K562 (cell line): Measurements from ENCODE around the gene E2F1. TPM values are rescaled to one million over a fixed set of nuclear protein-coding genes. Genes with fewer than 3 reads are reported as not detected.
"Not testable (repeated sequence)": the region's sequence is repeated elsewhere in the genome, so short reads cannot be mapped to it uniquely, and the experiment has no call there.

Experiments
- ATAC-seq: fragments of 200-7000 bp; cut with Tn5 transposase; 3 replicates; pipeline ENCODE4 v1.9.1; 2020; ENCODE audit warnings: moderate library complexity
- BruUV-seq: library from RNA; stranded (reverse); fragments of 400-500 nt; replicated peaks from 2 replicates; lab custom pipeline; 2021; lab: Mats Ljungman, UMichigan
- CTCF ChIA-PET: fragments of 300-600 bp; formaldehyde crosslinking; extraction: SDS; loops from one replicate; lab custom pipeline; 2021; ENCODE audit warnings: low intra/inter-chr PET ratio; lab: Yijun Ruan, JAX
- POLR2A ChIA-PET: fragments of 300-600, 350-650 bp; sonication (Branson Sonifier 250); formaldehyde crosslinking; extraction: SDS; loops from one replicate; lab custom pipeline; 2021; ENCODE audit warnings: antibody characterized with exemption, inconsistent platforms; lab: Yijun Ruan, JAX
- DNase-seq, 4 experiments: peaks; one replicate each; pipeline versions ENCODE4 v3.0.0 to v3.0.0-alpha.2; 2011 to 2018; ENCODE audit warnings: low spot score in 3 of 4, mixed read lengths in 3 of 4; ENCODE audit errors: extremely low read depth in 1 of 4
- FAIRE-seq: peaks from 2 replicates; lab custom pipeline; 2011; peaks lifted over from hg19 to GRCh38; lab: Jason Lieb, UNC
- H2AFZ ChIP-seq: 2 replicates; pipeline ENCODE4 v1.6.0; 2011; ENCODE audit warnings: low read depth, low read length, control low read depth, inconsistent platforms
- H3K27ac ChIP-seq: fragments of 200-600 bp; 3 replicates; pipeline ENCODE4 v1.8.0; 2011; ENCODE audit warnings: low read depth, mild to moderate bottlenecking, control low read depth, inconsistent platforms, low read length, moderate library complexity, mixed read lengths; ENCODE audit errors: extremely low read depth
- H3K27me3 ChIP-seq, 2 experiments: fragments of 300-600 bp in 1 of 2; 2 replicates in 1 of 2; 3 replicates in 1 of 2; pipeline versions ENCODE4 v1.6.0 to v1.8.0; 2011; ENCODE audit warnings: inconsistent platforms in 2 of 2, low read length in 2 of 2, mild to moderate bottlenecking in 1 of 2, mixed read lengths in 1 of 2, moderate library complexity in 1 of 2; ENCODE audit not compliant: control insufficient read depth in 2 of 2, insufficient read depth in 2 of 2
- H3K36me3 ChIP-seq: fragments of 300-600 bp; 3 replicates; pipeline ENCODE4 v1.8.0; 2011; ENCODE audit warnings: mild to moderate bottlenecking, low read length, inconsistent platforms; ENCODE audit not compliant: control insufficient read depth, insufficient read depth
- H3K4me1 ChIP-seq, 2 experiments: fragments of 200-600 bp in 1 of 2; replicated peaks in 1 of 2; 2 replicates in 1 of 2; 3 replicates in 1 of 2; pipeline versions ENCODE4 v1.5.1 to v1.8.0; 2011; ENCODE audit warnings: inconsistent platforms in 2 of 2, low read length in 2 of 2, mild to moderate bottlenecking in 1 of 2, mixed read lengths in 1 of 2, moderate library complexity in 1 of 2; ENCODE audit not compliant: control insufficient read depth in 2 of 2, insufficient read depth in 2 of 2
- H3K4me2 ChIP-seq: 2 replicates; pipeline ENCODE4 v1.6.1; 2011; ENCODE audit warnings: low read length, control low read depth, inconsistent platforms, mixed read lengths; ENCODE audit not compliant: insufficient read depth
- H3K4me3 ChIP-seq: fragments of 200-600 bp; sonication (generic), shearing (Covaris generic); 2 replicates; pipeline ENCODE4 v1.5.1; 2016; ENCODE audit warnings: control low read depth, inconsistent platforms
- H3K79me2 ChIP-seq: fragments of 200-600 bp; 3 replicates; pipeline ENCODE4 v1.8.0; 2011; ENCODE audit warnings: low read length, inconsistent platforms; ENCODE audit not compliant: control insufficient read depth, insufficient read depth
- H3K9ac ChIP-seq, 2 experiments: 2 replicates each; pipeline versions ENCODE4 v1.6.0 to v1.6.1; 2011; ENCODE audit warnings: low read depth in 2 of 2, low read length in 2 of 2, control low read depth in 1 of 2, inconsistent platforms in 1 of 2, mild to moderate bottlenecking in 1 of 2, mixed read lengths in 1 of 2; ENCODE audit not compliant: insufficient read depth in 1 of 2
- H3K9me1 ChIP-seq: one replicate; pipeline ENCODE4 v1.6.0; 2011; ENCODE audit warnings: inconsistent platforms, mild to moderate bottlenecking, low read length, moderate library complexity; ENCODE audit not compliant: control insufficient read depth, insufficient read depth
- H3K9me3 ChIP-seq: replicated peaks from 2 replicates; pipeline ENCODE4 v1.5.1; 2011; ENCODE audit warnings: low read depth, low read length, inconsistent platforms; ENCODE audit not compliant: control insufficient read depth, insufficient read depth
- H4K20me1 ChIP-seq: replicated peaks from 2 replicates; pipeline ENCODE4 v1.6.1; 2011; ENCODE audit warnings: low read length, inconsistent platforms, mixed read lengths; ENCODE audit not compliant: control insufficient read depth, insufficient read depth
- DNMT1 ChIP-seq: fragments of 450-650 bp; IDR thresholded peaks from 2 replicates; pipeline ENCODE4 v1.6.1; 2016; ENCODE audit warnings: antibody characterized with exemption, mild to moderate bottlenecking
- E2F6 ChIP-seq, 2 experiments: IDR thresholded peaks; 2 replicates each; pipeline ENCODE4 v1.6.1; 2011; ENCODE audit warnings: borderline replicate concordance in 1 of 2, control low read depth in 1 of 2, low read depth in 1 of 2, low read length in 1 of 2, mild to moderate bottlenecking in 1 of 2, mixed read lengths in 1 of 2, moderate library complexity in 1 of 2; ENCODE audit not compliant: insufficient read depth in 1 of 2, insufficient read length in 1 of 2, poor library complexity in 1 of 2, severe bottlenecking in 1 of 2; ENCODE audit errors: extremely low read depth in 1 of 2
- NONO ChIP-seq, 2 experiments: fragments of 200-400 bp in 1 of 2; fragments of 450-650 bp in 1 of 2; formaldehyde crosslinking in 1 of 2; IDR thresholded peaks; 2 replicates each; pipeline ENCODE4 v1.6.1; 2017; ENCODE audit warnings: low read depth in 2 of 2, mild to moderate bottlenecking in 2 of 2, moderate library complexity in 2 of 2, low read length in 1 of 2
- TAF9B ChIP-seq: fragments of 450-650 bp; IDR thresholded peaks from 2 replicates; pipeline ENCODE4 v1.6.1; 2018; ENCODE audit warnings: mild to moderate bottlenecking; ENCODE audit not compliant: partially characterized antibody
- TSC22D4 ChIP-seq: fragments of 450-650 bp; IDR thresholded peaks from 2 replicates; pipeline ENCODE4 v1.6.1; 2016; ENCODE audit warnings: missing genetic modification characterization, missing biosample characterization, control low read depth
- ZBTB40 ChIP-seq, 2 experiments: fragments of 450-650 bp in 1 of 2; sonication (generic) in 1 of 2; formaldehyde crosslinking in 1 of 2; IDR thresholded peaks; 2 replicates each; pipeline versions ENCODE4 v1.7.1 to v1.9.0; 2016 to 2022; ENCODE audit warnings: inconsistent platforms in 1 of 2, mild to moderate bottlenecking in 1 of 2, missing genetic modification reagents in 1 of 2
- ZFPM2 ChIP-seq: fragments of 250-450 bp; sonication (Bioruptor Pico); IDR thresholded peaks from 2 replicates; pipeline ENCODE4 v1.5.1; 2022; ENCODE audit warnings: mild to moderate bottlenecking
- ZNF184 ChIP-seq: sonication (generic); formaldehyde crosslinking; IDR thresholded peaks from 2 replicates; pipeline ENCODE4 v1.5.0; 2020; ENCODE audit warnings: missing genetic modification reagents
- ZNF232 ChIP-seq: sonication (generic); formaldehyde crosslinking; IDR thresholded peaks from 2 replicates; pipeline ENCODE4 v1.8.0; 2022; ENCODE audit warnings: mild to moderate bottlenecking, missing genetic modification reagents
- WGBS: fragments of 100-300 bp; shearing (Covaris generic); methylation state at CpG from one replicate; pipeline ENCODE4 v1.1.6; 2016; ENCODE audit warnings: low coverage, mixed read lengths; ENCODE audit not compliant: insufficient coverage; ENCODE audit errors: missing lambda C conversion rate; 5-methylcytosine and 5-hydroxymethylcytosine counted together
- in situ Hi-C: fragments of 300-500 bp; cut with MboI; formaldehyde crosslinking; loops from 4 replicates; pipeline ENCODE4 v1.15.0; 2018; ENCODE audit warnings: inconsistent platforms, mixed read lengths
- intact Hi-C: fragments of 100-400 bp; cut with micrococcal nuclease; formaldehyde crosslinking; loops from 2 replicates; pipeline ENCODE4 v1.14.2; 2022
- polyA plus RNA-seq, 8 experiments: library from polyadenylated mRNA; depleted of rRNA in 4 of 8; stranded (reverse) in 5 of 8; unstranded in 3 of 8; fragments of >200 nt; fragmentation: Nextera tagmentation in 2 of 8; fragmentation: Illumina TruSeq in 1 of 8; extraction: Ambion mirVana in 2 of 8; extraction: Trizol in 1 of 8; gene quantifications; 2 replicates each; pipeline versions ENCODE4 v1.2.1 to v1.2.3, GENCODE V29; 2011 to 2014; ENCODE audit warnings: inconsistent platforms in 1 of 8, missing spikeins in 1 of 8
- total RNA-seq, 7 experiments: library from RNA; depleted of rRNA in 6 of 7; stranded (reverse); fragments of >200 nt in 6 of 7; fragmentation: Illumina TruSeq in 2 of 7; extraction: Trizol in 2 of 7; gene quantifications; 2 replicates each; pipeline versions ENCODE4 v1.2.1 to v1.2.3, GENCODE V29; 2011 to 2021; ENCODE audit warnings: low replicate concordance in 1 of 7

Gene E2F1
- total and polyA plus RNA-seq, 9 of the 15 experiments (the other 6 are each of a cell fraction or from before 2014, with no cell fraction given) = 0.14 to 30.6 (median 13.1) TPM

GRCh38 chr20:33635341-33635740, 50.8 kb downstream of the E2F1 start (continued):
- no peak for TF ChIP-seq ZBTB40 (IDR thresholded peaks at IDR 0.05)
- TF ChIP-seq ZBTB40 (CRISPR knock-in tag; IDR thresholded peaks at IDR 0.05) = no peak
- TF ChIP-seq DNMT1 = no peak
- no peak for TF ChIP-seq TAF9B
- no peak for TF ChIP-seq ZNF184 (CRISPR knock-in tag)
- TF ChIP-seq E2F6 (IDR thresholded peaks at IDR 0.05; ENCODE audit: borderline replicate concordance in 1 of 2, extremely low read depth in 1 of 2, insufficient read depth in 1 of 2, insufficient read length in 1 of 2, low read depth in 1 of 2, low read length in 1 of 2, poor library complexity in 1 of 2, severe bottlenecking in 1 of 2) = no peak
- TF ChIP-seq TSC22D4 (tag) = no peak
- no peak for TF ChIP-seq ZNF232 (CRISPR knock-in tag)
- no peak for TF ChIP-seq NONO (IDR thresholded peaks at IDR 0.05; ENCODE audit: low read depth in 2 of 2, low read length in 1 of 2)
- TF ChIP-seq ZFPM2 (CRISPR knock-in tag) = no peak

- ATAC-seq, H3K4me3 ChIP-seq, H3K27me3 ChIP-seq, FAIRE-seq, H3K9me3 ChIP-seq, H3K27ac ChIP-seq, H3K79me2 ChIP-seq, H3K9ac ChIP-seq, H3K9me1 ChIP-seq, CTCF ChIA-PET, H3K4me1 ChIP-seq, H3K4me2 ChIP-seq, H2AFZ ChIP-seq, DNase-seq, intact Hi-C loops, H4K20me1 ChIP-seq, BruUV-seq, in situ Hi-C loops: not testable (repeated sequence)
- WGBS = 53% methylated on average over 4 of the region's 4 CpGs
- POLR2A ChIA-PET = interaction anchor here (1.2 to 1.6 kb wide), 2 partner anchors 8 to 26 kb away, joined by 3 to 4 read pairs; no protein-coding TSS in a partner anchor
- H3K36me3 ChIP-seq = peaks cover 28% of the 10 kb centered on the region; the same call in 2 of the 3 replicates
These were observed 54.3 kb downstream of the E2F1 start for GRCh38 chr20:33631910-33632309.
